ENCODE results near the gene ADGRF4.

DNA sequence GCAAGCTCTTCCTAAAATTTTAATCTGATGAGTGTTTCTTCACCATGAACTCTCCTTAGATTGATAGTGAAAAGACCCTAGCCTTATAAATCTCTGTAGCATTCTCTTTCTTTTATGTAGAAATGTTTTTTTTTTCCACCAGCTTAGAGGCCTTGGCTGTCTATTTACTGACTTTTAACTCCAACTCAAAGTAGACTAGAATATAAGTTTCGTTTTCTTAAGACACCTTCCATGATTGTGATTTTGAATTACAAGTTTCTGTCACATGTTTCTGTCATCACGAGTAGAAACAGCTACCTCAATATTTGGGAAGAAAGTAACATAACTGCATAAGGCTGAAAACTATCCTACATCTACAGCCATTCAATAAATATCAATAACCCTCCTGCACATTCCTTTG lies 17.8 kb downstream of the ADGRF4 start:
- TF ChIP-seq, protein P1, sequence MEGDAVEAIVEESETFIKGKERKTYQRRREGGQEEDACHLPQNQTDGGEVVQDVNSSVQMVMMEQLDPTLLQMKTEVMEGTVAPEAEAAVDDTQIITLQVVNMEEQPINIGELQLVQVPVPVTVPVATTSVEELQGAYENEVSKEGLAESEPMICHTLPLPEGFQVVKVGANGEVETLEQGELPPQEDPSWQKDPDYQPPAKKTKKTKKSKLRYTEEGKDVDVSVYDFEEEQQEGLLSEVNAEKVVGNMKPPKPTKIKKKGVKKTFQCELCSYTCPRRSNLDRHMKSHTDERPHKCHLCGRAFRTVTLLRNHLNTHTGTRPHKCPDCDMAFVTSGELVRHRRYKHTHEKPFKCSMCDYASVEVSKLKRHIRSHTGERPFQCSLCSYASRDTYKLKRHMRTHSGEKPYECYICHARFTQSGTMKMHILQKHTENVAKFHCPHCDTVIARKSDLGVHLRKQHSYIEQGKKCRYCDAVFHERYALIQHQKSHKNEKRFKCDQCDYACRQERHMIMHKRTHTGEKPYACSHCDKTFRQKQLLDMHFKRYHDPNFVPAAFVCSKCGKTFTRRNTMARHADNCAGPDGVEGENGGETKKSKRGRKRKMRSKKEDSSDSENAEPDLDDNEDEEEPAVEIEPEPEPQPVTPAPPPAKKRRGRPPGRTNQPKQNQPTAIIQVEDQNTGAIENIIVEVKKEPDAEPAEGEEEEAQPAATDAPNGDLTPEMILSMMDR (IDR thresholded peaks at IDR 0.05) = no peak
- no peak for TF ChIP-seq POLR2A (IDR thresholded peaks at IDR 0.05)
- TF ChIP-seq POLR2AphosphoS5 (IDR thresholded peaks at IDR 0.05; ENCODE audit: insufficient read depth in 1 of 2, low read depth in 1 of 2) = no peak

All from vagina (tissue), 2 donors.